GM19035 (cell line): Measurements from ENCODE around the gene LRWD1.
"Not testable (repeated sequence)": the region's sequence is repeated elsewhere in the genome, so short reads cannot be mapped to it uniquely, and the experiment has no call there.

ENCODE experiments used
- ATAC-seq: cut with Tn5 transposase; IDR thresholded peaks from one replicate; pipeline ENCODE4 v1.9.1; 2021; ENCODE audit not compliant: unreplicated experiment

LRWD1 gene

GRCh38 chr7:102467581-102468477 is 3.0 kb downstream of the LRWD1 start:
- ATAC-seq: no peak

DNA sequence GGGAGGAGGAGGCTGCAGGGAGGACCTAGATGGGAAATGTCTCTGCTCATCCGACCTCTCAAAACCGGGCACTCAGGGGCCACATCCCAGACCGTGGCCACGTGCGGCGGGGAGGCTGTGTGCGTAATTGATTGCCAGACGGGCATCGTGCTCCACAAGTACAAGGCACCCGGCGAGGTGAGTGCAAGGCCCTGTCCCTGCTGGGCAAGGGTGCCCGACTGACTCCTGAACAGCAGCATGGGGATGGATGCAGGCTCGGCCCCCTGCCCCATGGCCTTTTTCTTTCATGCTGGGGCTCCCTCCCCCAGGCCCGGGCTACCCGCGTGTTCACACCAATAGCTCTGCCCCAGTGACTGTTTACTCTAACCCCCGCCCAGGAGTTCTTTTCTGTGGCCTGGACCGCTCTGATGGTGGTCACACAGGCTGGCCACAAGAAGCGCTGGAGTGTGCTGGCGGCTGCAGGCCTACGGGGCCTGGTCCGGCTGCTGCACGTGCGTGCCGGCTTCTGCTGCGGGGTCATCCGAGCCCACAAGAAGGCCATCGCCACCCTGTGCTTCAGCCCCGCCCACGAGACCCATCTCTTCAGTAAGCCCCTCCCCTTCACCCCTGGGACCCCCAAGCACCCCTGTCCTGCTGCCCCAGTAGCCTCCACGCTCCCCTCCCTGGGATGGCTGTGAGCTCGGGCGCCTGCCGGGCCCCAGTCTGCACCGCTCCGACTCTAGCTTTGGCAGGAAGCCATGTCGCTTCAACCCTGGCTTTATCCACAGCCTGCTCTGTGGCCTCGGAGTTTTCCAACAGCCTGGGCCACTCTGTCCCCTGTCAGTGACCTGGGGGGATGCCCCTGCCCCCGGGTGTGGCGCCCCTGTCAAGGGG is 3.9 kb downstream of the LRWD1 start:
- no peak for ATAC-seq

DNA sequence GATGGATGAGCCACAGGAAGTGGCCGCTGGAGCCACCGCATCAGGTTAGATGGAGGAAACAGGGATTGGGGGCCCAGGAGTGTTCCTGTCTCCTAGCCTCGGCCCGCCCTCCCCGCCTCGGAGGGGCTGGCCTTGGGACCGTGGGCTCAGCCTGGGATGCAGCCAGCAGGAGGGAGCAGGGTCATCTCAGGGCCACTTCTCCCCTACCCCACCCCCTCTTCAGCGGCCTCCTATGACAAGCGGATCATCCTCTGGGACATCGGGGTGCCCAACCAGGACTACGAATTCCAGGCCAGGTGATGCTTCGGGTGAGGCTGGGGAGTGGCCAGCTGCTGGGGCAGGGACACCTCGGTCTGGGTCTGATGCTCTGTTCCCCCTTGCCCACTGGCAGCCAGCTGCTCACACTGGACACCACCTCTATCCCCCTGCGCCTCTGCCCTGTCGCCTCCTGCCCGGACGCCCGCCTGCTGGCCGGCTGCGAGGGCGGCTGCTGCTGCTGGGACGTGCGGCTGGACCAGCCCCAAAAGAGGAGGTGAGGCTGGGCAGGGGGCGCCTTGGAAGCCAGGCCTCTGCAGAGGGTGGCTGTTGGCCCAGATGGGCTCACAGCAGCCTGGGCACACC is 4.7 kb downstream of the LRWD1 start:
- no peak for ATAC-seq

DNA sequence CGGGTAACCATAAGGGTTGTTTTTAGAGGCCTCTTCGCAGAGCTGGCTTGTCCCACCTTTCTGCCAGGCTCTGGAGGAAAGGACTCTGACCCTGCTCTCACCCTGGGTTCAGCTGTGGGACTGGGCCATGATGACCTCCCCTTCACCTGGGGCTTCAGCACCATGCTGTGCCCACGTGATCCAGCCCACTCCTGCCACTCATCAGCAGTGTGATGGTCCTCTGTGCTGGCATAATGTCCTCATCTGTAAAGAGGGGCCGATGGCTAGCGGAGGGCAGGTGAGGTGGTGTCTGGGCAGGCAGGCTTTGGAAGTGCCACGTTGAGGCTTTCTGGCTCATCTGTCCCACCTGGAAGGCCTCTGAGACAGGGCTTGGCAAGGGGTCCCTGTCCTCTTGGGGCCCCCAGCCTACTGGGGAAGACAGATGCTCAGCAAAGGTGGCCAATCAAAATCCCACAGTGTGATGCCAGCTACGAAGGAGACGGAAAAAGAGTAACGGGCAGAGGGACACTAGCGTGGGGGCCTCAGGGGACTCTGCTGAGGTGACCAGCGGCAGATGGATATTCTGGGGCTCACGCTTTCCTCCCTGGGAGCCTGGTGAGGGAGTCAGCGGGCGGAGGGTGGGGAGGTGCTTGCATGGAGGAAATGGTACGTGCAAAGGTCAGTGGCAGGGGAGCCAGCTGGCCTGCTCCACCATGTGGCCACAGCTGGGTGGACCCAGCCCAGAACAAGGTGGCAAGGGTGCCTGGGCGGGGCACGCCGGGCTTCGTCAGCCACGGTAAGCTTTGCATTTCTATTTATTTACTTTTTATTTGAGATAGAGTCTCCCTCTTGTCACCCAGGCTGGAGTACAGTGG is 5.4 kb downstream of the LRWD1 start:
- no peak for ATAC-seq

GRCh38 chr7:102471791-102472125 is 7.0 kb downstream of the LRWD1 start:
- ATAC-seq: no peak

DNA sequence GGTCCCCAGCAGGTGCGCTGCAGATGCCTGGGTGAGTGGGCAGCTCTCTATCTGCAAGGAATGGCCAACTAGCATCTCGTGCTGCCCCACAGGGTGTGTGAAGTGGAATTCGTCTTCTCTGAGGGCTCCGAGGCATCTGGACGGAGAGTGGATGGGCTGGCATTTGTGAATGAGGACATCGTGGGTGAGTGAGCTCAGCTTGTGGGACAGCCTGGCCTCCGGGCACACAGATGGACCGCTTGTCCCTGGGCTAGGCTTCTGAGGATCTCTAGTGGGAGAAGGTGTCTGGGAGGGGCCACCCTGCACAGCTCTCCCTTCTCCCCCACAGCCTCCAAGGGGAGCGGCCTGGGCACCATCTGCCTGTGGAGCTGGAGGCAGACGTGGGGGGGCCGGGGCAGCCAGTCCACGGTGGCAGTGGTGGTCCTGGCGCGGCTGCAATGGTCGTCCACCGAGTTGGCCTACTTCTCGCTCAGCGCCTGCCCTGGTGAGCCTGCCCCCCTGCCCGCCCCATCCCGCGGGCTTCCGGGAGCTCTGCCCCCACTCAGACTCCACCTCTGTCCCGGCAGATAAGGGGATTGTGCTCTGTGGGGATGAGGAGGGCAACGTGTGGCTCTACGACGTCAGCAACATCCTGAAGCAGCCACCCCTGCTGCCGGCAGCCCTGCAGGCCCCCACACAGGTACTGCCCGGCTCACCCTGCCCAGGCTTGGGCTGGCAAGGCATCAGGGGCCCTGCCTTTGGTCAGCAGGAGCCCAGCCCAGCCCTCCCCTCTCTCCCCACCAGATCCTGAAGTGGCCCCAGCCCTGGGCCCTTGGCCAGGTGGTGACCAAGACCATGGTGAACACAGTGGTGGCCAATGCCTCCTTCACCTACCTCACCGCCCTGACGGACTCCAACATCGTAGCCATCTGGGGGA is 7.6 kb downstream of the LRWD1 start:
- no peak for ATAC-seq

GRCh38 chr7:102473271-102473991 is 8.6 kb downstream of the LRWD1 start:
- ATAC-seq: no peak

- not testable (repeated sequence) for ATAC-seq
Observed at GRCh38 chr7:102474116-102474515, 9.3 kb downstream of the LRWD1 start.

DNA sequence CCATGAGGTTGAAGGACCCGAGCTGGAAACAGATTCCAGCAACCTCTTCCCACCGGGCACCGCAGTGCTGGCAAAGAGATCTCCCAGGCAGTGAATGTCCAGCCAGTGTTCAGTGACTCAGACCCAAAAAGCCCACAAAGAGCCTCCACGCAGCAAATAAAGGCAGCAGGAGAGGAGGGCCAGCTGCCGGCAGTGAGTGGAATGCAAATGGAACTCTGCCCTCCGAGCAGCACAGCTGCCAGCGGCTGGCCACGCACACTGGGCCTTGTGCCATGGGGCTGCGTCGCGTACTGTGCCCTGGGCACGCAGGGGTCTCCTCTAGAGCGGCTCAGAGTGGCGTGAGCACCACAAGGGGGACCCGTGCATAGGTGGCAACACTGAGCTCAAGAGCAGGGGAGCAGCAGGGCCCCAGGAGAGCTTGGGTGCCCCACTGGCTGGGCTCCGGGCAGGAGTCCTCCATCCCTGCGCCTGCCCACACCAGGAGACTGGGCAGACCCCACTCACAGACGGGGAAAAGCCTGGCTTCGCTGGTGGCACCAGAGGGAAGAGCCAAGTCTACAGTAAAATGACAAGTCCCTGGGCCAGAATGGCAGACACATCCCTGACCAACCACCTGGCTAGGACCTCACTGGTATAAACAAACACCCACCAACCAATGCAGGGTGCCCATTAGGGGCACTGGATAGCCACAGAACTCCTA is 10.1 kb downstream of the LRWD1 start:
- not testable (repeated sequence) for ATAC-seq

DNA sequence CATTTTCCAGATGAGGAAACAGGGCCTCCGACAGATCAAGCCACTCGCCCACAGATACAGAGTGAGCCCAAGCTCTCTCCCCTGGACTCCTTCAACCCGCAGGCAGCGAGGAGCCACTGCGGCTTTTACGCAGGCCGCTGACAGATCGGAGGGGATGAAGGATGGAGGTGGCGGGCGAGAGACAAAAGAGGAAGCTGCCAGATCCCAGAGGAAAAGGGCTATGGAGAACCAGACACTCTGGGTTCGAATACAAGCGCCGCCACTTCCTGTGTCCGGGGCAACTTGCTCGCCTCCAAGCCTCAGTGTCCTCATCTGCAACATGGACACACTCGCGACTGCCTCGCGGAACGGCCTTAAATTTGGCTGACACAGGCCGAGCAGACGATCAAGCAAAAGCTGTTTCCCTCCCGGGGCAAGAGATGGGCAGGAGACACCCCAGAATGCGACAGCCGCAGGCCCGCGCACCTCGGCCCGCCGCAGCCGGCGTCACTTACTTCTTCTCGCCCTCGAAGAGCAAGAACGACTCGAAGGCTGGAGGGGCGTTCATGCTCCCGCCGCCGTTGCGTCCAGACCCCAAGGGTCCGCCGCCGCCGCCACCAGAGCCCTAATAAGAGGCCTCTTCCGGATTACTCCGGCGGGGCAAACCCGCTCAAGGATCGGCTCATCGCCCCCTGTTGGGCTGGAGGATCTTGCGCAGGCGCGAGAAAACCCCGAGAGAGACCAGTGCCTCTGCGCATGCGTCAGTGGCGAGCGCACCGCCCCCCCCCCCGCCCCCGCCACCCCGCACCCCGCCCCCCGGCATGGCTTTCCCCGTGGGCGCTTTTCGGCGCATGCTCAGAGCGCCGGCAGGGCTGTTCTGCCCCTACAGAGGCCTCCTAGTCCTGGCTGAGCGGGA is 13.8 kb downstream of the LRWD1 start, which contains the start of gene POLR2J:
TSS of gene POLR2J (minus strand) at position 609 of the 895 bp plus-strand sequence. CDS start at position 547, 62 bp downstream.
- peak; percentile 87 for ATAC-seq

DNA sequence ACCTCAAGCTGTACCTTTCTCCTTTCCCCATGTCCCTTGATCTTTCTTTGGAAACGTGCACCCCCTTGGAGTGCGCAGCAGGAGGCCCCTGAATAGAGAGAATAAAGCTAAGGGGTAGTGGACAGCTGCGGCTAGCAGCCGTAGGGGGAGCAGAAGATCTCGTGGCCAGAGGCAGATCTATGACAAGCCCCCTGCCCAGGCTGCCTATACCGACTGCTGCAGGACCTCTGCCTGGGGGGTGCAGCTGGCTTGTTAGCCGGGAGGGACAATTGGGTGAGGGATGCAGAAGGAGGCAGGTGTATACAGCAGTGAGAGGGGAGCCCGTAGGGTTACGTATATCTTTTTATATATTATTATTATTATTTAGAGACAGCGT is 14.4 kb downstream of the LRWD1 start:
- peak; percentile 38 for ATAC-seq

- ATAC-seq: not testable (repeated sequence)
Observed at GRCh38 chr7:102479982-102480637, 15.3 kb downstream of the LRWD1 start.

- ATAC-seq: not testable (repeated sequence)
Observed at GRCh38 chr7:102481962-102482361, 17.2 kb downstream of the LRWD1 start.

- not testable (repeated sequence) for ATAC-seq
Observed at GRCh38 chr7:102484317-102484716, 19.5 kb downstream of the LRWD1 start.

DNA sequence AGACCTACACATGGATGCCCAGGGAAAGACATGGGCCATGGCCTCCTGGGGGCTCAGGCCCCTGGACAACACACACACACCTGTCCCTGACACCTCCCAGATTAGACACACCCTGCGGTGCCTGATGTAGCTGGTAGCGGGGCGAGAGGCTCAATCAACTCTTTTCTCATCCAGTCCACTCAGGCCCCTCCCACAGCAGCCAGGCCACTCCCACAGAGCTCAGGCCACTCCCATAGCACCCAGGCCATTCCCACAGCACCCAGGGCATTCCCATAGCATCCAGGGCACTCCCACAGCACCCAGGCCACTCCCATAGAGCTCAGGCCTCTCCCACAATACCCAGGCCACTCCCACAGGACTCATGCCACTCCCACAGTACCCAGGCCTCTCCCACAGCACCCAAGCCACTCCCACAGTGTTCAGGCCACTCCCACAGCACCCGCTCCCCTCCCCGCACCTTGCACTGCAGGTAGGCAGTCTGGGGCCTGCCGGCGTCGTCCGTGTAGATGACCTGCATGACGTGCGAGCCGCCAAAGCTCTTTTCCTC is 25.8 kb downstream of the LRWD1 start:
- peak; percentile 45 for ATAC-seq

DNA sequence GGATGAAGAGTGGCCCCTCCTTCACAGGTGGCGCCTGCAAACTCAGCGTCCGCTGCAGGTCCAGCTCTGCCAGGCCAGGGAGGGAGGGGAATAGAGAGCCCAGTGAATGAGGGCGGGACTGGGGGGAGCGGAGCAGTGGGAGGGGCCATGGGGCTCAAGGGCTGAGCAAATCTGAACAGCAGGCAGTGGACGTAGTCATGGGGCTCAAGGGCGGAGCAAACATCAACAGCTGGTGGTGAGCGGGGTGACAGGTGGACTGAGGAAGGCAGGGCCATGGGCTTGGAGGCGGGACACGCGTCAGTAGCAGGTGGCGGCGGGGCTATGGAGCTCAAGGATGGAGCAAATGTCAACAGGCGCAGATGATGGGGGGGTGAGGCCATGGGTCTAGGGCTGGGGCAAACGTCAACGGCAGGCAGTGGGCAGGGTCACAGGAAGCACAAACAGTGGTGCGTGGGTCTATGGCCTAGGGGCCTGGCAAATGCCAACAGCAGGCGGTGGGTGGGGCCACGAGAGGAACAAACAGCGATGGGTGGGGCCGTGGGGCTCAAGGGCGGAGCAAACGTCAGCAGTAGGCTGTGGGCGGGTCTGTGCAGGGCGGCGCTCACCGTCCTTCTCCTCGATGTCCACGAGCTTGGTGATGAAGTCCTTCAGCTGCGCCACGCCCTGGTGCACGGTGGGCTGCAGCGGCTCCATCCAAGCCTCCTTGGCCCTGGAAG is 28.6 kb downstream of the LRWD1 start:
- peak; percentile 44 for ATAC-seq
